GM21423 (cell line): ENCODE results near the gene SRGAP2B.
"Not testable (repeated sequence)": the region's sequence is repeated elsewhere in the genome, so short reads cannot be mapped to it uniquely, and the experiment has no call there.

Experiments
- ATAC-seq: cut with Tn5 transposase; IDR thresholded peaks from one replicate; pipeline ENCODE4 v1.9.1; 2021; ENCODE audit warnings: mild to moderate bottlenecking, moderate library complexity; ENCODE audit not compliant: unreplicated experiment

Gene SRGAP2B

GRCh38 chr1:144961604-144962583 is 133.2 kb downstream of the SRGAP2B start:
- not testable (repeated sequence) for ATAC-seq

- not testable (repeated sequence) for ATAC-seq
These were observed 134.1 kb downstream of the SRGAP2B start for GRCh38 chr1:144960929-144961488.

GRCh38 chr1:144948390-144948789 is 146.7 kb downstream of the SRGAP2B start:
- ATAC-seq: not testable (repeated sequence)

GRCh38 chr1:144947495-144947894 is 147.6 kb downstream of the SRGAP2B start:
- ATAC-seq: not testable (repeated sequence)

- ATAC-seq: not testable (repeated sequence)
These were observed 148.3 kb downstream of the SRGAP2B start for GRCh38 chr1:144946525-144947480.

GRCh38 chr1:144941710-144942109 is 153.4 kb downstream of the SRGAP2B start:
- ATAC-seq: peak; percentile 51

- ATAC-seq: not testable (repeated sequence)
These were observed 155.1 kb downstream of the SRGAP2B start for GRCh38 chr1:144940054-144940453.

GRCh38 chr1:144938627-144939026 is 156.5 kb downstream of the SRGAP2B start:
- ATAC-seq: not testable (repeated sequence)

GRCh38 chr1:144936186-144936732 is 158.9 kb downstream of the SRGAP2B start:
- not testable (repeated sequence) for ATAC-seq

- ATAC-seq: not testable (repeated sequence)
These were observed 159.8 kb downstream of the SRGAP2B start for GRCh38 chr1:144935310-144935709.

- ATAC-seq: not testable (repeated sequence)
These were observed 162.1 kb downstream of the SRGAP2B start for GRCh38 chr1:144933014-144933413.

- not testable (repeated sequence) for ATAC-seq
These were observed 163.0 kb downstream of the SRGAP2B start for GRCh38 chr1:144932153-144932552.

GRCh38 chr1:144931553-144931952 is 163.6 kb downstream of the SRGAP2B start:
- not testable (repeated sequence) for ATAC-seq

GRCh38 chr1:144930085-144930777 is 164.9 kb downstream of the SRGAP2B start:
- ATAC-seq: not testable (repeated sequence)

- ATAC-seq: not testable (repeated sequence)
These were observed 167.8 kb downstream of the SRGAP2B start for GRCh38 chr1:144927292-144927691.

GRCh38 chr1:144923640-144924039 is 171.5 kb downstream of the SRGAP2B start:
- ATAC-seq: not testable (repeated sequence)

GRCh38 chr1:144922785-144923184 is 172.3 kb downstream of the SRGAP2B start:
- not testable (repeated sequence) for ATAC-seq

- not testable (repeated sequence) for ATAC-seq
These were observed 176.0 kb downstream of the SRGAP2B start for GRCh38 chr1:144919106-144919505.

GRCh38 chr1:144918027-144918603 is 177.0 kb downstream of the SRGAP2B start:
- ATAC-seq: not testable (repeated sequence)
